HG02763 (cell line): Measurements from ENCODE around the gene KDELR3.

Experiments used
- ATAC-seq: cut with Tn5 transposase; IDR thresholded peaks from one replicate; pipeline ENCODE4 v1.9.1; 2021; ENCODE audit warnings: mild to moderate bottlenecking, moderate library complexity; ENCODE audit not compliant: unreplicated experiment

The KDELR3 gene

DNA sequence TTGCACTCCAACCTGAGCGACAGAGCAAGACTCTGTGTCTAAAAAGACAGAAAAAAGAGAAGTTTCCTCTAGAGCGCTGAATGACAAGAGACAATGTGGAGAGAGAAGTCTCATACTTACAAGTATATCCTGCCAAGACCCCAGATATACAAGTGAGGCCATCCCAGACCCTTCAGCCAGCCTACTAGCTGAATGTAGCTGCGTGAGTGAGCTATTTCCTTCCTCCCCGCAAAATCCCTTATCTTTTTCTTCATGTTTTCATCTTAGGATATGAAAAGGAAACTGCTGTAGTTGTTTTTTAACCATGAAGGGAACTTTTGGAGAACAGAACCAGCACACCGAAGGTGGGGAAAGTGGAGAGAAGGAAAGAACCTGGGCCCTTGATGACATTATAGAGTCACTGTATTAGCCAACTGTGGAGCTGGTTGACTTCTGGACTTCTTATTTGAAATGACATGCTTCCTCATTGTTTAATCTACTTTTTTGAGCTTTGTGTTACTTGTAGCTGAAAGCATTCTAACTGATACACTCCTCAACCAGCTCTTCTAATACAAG, 42.6 kb downstream of the KDELR3 start:
- ATAC-seq: no peak

DNA sequence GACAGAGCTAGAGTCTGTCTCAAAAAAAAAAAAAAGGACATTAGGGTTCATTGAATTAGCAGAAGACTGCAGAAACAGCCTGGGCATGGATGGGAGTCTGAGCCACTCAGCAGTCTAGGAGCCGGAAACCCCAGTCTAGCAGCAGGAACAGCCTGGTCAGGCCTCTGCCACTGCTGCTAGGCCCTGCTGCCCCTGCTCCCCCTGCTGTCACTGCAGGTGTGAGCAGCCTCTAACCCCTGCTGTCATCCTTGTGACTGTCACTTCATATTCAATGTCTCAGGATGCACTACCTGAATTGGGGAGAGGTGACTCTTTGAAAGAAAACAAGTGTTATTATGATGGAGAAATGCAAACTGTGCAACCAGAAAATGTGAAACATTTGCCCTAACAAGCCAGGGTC, 45.2 kb downstream of the KDELR3 start:
- no peak for ATAC-seq

DNA sequence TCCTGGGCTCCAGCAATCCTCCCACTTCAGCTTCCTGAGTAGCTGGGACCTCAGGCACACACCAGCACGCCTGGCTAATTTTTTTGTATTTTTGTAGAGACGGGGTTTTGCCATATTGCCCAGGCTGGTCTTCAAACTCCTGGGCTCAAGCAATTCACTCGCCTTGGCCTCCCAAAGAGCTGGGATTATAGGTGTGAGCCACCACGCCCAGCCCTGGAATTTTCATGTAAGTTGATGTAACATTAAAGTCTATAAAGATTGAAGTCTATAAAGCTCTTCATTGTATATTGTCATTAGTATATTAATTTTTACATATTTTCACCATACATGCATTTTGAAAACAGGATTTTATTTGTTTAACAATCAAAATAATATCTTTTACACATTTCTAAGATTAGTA, 50.7 kb downstream of the KDELR3 start:
- ATAC-seq: no peak

DNA sequence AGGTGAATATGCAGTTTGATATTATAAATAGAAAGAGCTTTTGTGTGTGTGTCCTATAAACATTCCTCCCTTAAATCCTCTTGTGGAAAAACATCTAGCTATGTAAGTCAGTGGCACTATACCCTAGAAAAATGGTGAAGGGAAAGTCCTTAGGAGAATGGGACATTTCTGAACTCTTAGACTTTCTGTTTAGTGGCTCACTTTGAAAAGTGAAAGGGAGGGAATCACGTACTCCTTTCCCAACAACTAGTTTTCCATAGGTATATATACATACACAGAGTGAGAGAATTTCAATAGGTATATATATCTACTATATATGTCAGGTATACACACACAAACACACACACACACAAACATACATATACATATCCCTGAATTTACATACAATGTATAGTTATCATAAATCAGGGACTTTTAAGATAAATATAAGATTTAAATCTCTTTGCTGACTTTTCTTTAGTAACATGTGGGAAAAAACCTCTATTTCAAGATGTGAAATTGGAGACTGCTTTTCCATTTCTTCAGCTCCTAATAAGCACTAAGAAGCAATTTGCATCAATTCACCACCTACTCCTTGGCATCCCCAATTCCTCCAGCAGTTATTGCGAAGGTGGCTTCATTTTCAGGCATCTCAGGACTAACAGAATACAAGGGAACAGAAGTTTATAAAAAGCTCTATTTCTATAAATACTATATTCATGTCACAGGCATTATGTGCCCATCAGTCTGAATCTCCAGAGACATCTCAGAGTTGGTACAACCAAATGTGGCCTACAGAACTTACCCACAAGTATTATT, 51.8 kb downstream of the KDELR3 start:
- no peak for ATAC-seq

DNA sequence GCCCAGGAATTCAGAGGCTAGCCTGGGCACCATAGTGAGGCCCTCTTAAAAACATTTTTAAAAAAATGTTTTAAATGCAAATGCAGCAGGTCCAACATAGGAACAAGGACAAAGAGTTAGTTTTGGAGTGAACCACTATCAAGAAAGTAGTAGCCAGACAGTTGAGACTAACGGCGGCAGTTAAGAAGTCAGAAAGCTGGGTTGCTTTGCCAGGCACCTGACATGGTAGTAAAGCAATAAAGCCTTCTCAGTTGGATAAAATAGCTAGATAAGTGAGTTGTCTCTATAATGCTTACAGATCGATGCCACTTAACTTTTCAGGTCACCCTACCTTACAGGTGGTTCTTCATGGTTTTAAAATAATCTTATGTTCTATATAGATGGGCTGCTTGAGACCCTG, 55.1 kb downstream of the KDELR3 start:
- no peak for ATAC-seq

DNA sequence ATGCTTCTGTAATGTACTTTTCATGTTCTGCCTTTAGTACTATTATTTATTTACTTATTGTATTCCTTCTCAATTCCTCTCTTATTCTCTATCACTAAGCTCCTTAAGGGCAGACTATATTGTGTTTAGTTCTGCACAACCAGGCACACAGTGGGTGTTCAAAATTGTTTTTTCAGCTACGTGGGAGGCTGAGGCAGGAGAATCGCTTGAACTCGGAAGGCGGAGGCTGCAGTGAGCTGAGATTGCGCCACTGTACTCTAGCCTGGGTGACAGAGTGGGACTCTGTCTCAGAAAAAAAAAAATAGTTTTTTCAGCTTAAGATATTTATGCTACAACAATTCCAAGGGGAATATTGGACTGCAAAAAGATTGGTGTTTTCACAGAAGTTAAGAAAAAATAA, 55.6 kb downstream of the KDELR3 start:
- no peak for ATAC-seq

DNA sequence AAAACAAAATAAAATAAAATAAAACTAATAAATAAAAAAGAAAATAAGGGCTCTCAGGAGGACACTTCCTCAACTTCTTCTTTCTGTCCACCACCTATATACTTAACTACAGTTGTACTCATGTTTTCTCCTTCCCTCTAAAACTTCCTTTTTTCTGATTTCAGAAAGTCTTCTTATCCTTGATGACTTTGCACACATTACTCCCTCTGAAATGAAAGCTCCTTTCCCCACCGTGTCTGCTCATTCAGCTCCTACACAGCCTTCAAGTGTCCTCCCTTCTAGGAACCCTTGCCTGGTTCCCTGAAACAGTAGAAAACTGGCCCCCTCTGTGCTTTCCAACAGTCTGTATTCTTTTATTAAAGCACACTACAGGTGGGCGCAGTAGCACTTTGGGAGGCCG, 56.5 kb downstream of the KDELR3 start:
- ATAC-seq: no peak

DNA sequence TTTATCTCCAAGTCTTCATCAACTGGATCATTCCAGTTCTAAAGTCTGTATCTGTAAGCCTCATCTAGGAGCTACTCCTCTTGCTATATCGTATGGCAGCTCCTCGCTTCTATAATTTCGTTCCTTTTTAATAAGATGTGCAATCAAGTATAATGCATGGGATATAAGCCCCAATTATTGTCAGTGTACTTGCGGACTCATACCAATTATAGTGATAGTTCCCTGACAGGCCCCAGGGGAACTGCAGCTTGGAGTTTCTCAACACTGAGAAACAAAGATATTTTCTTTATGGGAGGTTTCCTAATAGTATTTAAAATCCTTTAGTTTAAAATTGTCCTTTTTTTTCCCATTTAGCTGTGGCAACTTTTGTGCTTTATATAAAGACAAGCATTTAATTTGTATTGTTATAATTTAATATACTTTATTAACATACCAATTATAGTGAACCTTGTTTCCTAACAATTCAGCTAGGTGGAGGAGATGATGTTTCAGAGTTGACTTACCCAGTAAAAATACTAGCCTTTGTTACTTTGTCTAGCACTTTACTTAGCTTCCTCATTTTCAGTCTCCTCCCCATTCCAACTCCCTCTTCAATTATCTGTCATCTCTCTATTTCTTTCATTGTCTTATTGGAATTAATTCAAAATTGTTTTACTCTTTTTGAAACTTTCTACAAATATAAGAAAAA, 63.5 kb downstream of the KDELR3 start:
- no peak for ATAC-seq
